Keratinocyte (primary cell): Measurements from ENCODE around the gene BPIFA3. TPM values are rescaled to one million over a fixed set of nuclear protein-coding genes. Genes with fewer than 3 reads are reported as not detected.

Experiments used
- DNase-seq: peaks from one replicate; pipeline ENCODE4 v3.0.0-alpha.2; 2011; ENCODE audit warnings: low read depth, missing footprints, low spot score
- FAIRE-seq: peaks from 2 replicates; lab custom pipeline; 2011; peaks lifted over from hg19 to GRCh38; lab: Jason Lieb, UNC
- H2AFZ ChIP-seq: 2 replicates; pipeline ENCODE4 v1.6.0; 2012; ENCODE audit warnings: low read length, control low read depth, inconsistent platforms; ENCODE audit not compliant: control insufficient read depth
- H3K27ac ChIP-seq: 2 replicates; pipeline ENCODE4 v1.5.1; 2011; ENCODE audit warnings: low read length; ENCODE audit not compliant: control insufficient read depth, insufficient read depth
- H3K27me3 ChIP-seq: 3 replicates; pipeline ENCODE4 v1.6.0; 2011; ENCODE audit warnings: low read length; ENCODE audit not compliant: control insufficient read depth, insufficient read depth; ENCODE audit errors: extremely low read depth
- H3K36me3 ChIP-seq, 2 experiments: 2 replicates in 1 of 2; 3 replicates in 1 of 2; pipeline ENCODE4 v1.5.1; 2011; ENCODE audit warnings: low read length in 2 of 2, mild to moderate bottlenecking in 1 of 2; ENCODE audit not compliant: control insufficient read depth in 2 of 2, insufficient read depth in 2 of 2; ENCODE audit errors: extremely low read depth in 1 of 2
- H3K4me1 ChIP-seq: 3 replicates; pipeline ENCODE4 v1.5.1; 2011; ENCODE audit warnings: low read length; ENCODE audit not compliant: control insufficient read depth, insufficient read depth; ENCODE audit errors: extremely low read depth
- H3K4me2 ChIP-seq: 3 replicates; pipeline ENCODE4 v1.6.0; 2011; ENCODE audit warnings: low read depth, low read length; ENCODE audit not compliant: control insufficient read depth, insufficient read depth; ENCODE audit errors: extremely low read depth
- H3K4me3 ChIP-seq, 3 experiments: fragments of 200-600 bp in 1 of 3; sonication (generic) in 1 of 3; 2 replicates in 2 of 3; 3 replicates in 1 of 3; pipeline ENCODE4 v1.5.1; 2011 to 2016; ENCODE audit warnings: low read length in 3 of 3, mild to moderate bottlenecking in 3 of 3, control low read depth in 2 of 3, inconsistent platforms in 1 of 3, low read depth in 1 of 3, mixed read lengths in 1 of 3, mixed run types in 1 of 3, moderate library complexity in 1 of 3; ENCODE audit not compliant: control insufficient read depth in 2 of 3, insufficient read depth in 2 of 3; ENCODE audit errors: extremely low read depth in 1 of 3
- H3K79me2 ChIP-seq: 2 replicates; pipeline ENCODE4 v1.6.0; 2012; ENCODE audit warnings: low read length; ENCODE audit not compliant: control insufficient read depth, insufficient read depth
- H3K9ac ChIP-seq: 3 replicates; pipeline ENCODE4 v1.6.0; 2011; ENCODE audit warnings: low read length; ENCODE audit not compliant: control insufficient read depth, insufficient read depth; ENCODE audit errors: extremely low read depth
- H3K9me1 ChIP-seq: 3 replicates; pipeline ENCODE4 v1.6.0; 2011; ENCODE audit warnings: low read length; ENCODE audit not compliant: control insufficient read depth, insufficient read depth; ENCODE audit errors: extremely low read depth
- H3K9me3 ChIP-seq: 2 replicates; pipeline ENCODE4 v1.5.1; 2012; ENCODE audit warnings: low read depth, low read length; ENCODE audit not compliant: control insufficient read depth
- H4K20me1 ChIP-seq: 3 replicates; pipeline ENCODE4 v1.6.0; 2011; ENCODE audit warnings: low read length; ENCODE audit not compliant: control insufficient read depth, insufficient read depth; ENCODE audit errors: extremely low read depth
- CTCF ChIP-seq, 3 experiments: IDR thresholded peaks in 1 of 3; conservative IDR thresholded peaks in 1 of 3; optimal IDR thresholded peaks in 1 of 3; 2 replicates in 2 of 3; 3 replicates in 1 of 3; pipeline versions ENCODE3 to v1.5.1; 2011; ENCODE audit warnings: low read length in 3 of 3, mild to moderate bottlenecking in 3 of 3, moderate library complexity in 2 of 3, control low read depth in 1 of 3, inconsistent platforms in 1 of 3; ENCODE audit not compliant: insufficient read depth in 2 of 3; ENCODE audit errors: extremely low read depth in 1 of 3
- EZH2 ChIP-seq: IDR thresholded peaks from one replicate; pipeline ENCODE4 v1.6.1; 2012; ENCODE audit warnings: inconsistent platforms, mild to moderate bottlenecking, low read length, moderate library complexity
- dilution Hi-C: fragments of 300-500 bp; cut with MboI; formaldehyde crosslinking; loops from one replicate; pipeline ENCODE4 v1.7.0; 2020; ENCODE audit warnings: low sequenced_read_pairs; ENCODE audit not compliant: extremely low pct_ligation_motif_present
- polyA plus RNA-seq, 5 experiments: library from polyadenylated mRNA; depleted of rRNA in 3 of 5; stranded (reverse) in 3 of 5; stranded (forward) in 1 of 5; unstranded in 1 of 5; fragments of >200 nt; gene quantifications; 1 replicate in 1 of 5; 2 replicates in 3 of 5; 3 replicates in 1 of 5; pipeline versions ENCODE4 v1.2.1 to v1.2.3, GENCODE V29; 2011 to 2012; ENCODE audit warnings: missing spikeins in 2 of 5, low read depth in 1 of 5, low replicate concordance in 1 of 5

BPIFA3 gene
- polyA plus RNA-seq, 1 donor (not counting 4 experiments of a cell fraction or from before 2014, with no cell fraction given): not detected

GRCh38 chr20:33192912-33193501, 24.1 kb upstream of the BPIFA3 start:
- Histone ChIP-seq H4K20me1 (no peaks in the 10 kb centered on the region), H2AFZ (no peak overlapping the region)

DNA sequence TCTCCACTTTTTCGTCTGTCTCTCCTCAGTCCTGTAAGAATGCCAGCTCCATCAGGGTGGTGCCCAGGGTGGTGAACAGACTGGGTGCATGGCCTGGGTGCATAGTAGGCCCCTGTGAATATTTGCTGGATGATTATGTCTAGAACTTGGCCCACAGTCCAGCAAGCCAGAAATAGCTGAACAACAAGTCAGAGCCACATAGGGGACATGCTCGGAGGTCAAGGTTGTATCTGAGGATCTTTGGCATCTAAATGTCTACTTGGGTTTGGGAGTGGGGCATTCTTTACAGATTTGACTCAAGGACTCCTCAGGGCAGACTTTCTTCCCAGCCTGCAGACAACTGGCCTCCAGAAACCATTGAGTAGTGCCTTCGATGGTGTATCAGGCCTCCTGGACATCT, 18.1 kb upstream of the BPIFA3 start:
- no peak overlapping the region for H3K4me2 ChIP-seq
- no peaks in the 10 kb centered on the region for H3K27me3 ChIP-seq
- DNase-seq (no peak), FAIRE-seq (no peak)
- H3K27ac ChIP-seq: no peak overlapping the region
- no peaks in the 10 kb centered on the region for H3K36me3 ChIP-seq
- no peaks in the 10 kb centered on the region for H3K79me2 ChIP-seq
- no peak overlapping the region for H3K9ac ChIP-seq
- no peaks in the 10 kb centered on the region for H3K9me1 ChIP-seq
- no peak overlapping the region for H2AFZ ChIP-seq
- dilution Hi-C loops: no loop called here
- no peaks in the 10 kb centered on the region for H4K20me1 ChIP-seq
- no peaks in the 10 kb centered on the region for H3K4me1 ChIP-seq
- TF ChIP-seq EZH2: no peak
- TF ChIP-seq CTCF (optimal IDR thresholded peaks at IDR 0.05 in 1 of 3, IDR thresholded peaks at IDR 0.05 in 1 of 3, conservative IDR thresholded peaks at IDR 0.05 in 1 of 3; ENCODE audit: extremely low read depth in 1 of 3, insufficient read depth in 2 of 3, low read length in 3 of 3): no peak
- H3K9me3 ChIP-seq: no peaks in the 10 kb centered on the region
- H3K4me3 ChIP-seq: no peak overlapping the region

More at GRCh38 chr20:33192912-33193501, 24.1 kb upstream of the BPIFA3 start:
- H3K4me1 ChIP-seq: no peaks in the 10 kb centered on the region
- dilution Hi-C loops: no loop called here
- no peak overlapping the region for H3K4me2 ChIP-seq
- no peak for TF ChIP-seq EZH2
- no peak for TF ChIP-seq CTCF (optimal IDR thresholded peaks at IDR 0.05 in 1 of 3, IDR thresholded peaks at IDR 0.05 in 1 of 3, conservative IDR thresholded peaks at IDR 0.05 in 1 of 3; ENCODE audit: extremely low read depth in 1 of 3, insufficient read depth in 2 of 3, low read length in 3 of 3)
- no peak for DNase-seq
- H3K9ac ChIP-seq: no peak overlapping the region
- no peaks in the 10 kb centered on the region for H3K27me3 ChIP-seq
- no peak overlapping the region for H3K4me3 ChIP-seq
- no peak for FAIRE-seq
- no peak overlapping the region for H3K27ac ChIP-seq
- no peaks in the 10 kb centered on the region for H3K9me3 ChIP-seq
- H3K79me2 ChIP-seq: no peaks in the 10 kb centered on the region
- H3K9me1 ChIP-seq: no peaks in the 10 kb centered on the region
- no peaks in the 10 kb centered on the region for H3K36me3 ChIP-seq
